ENCODE results near the gene SSC5D. TPM values are rescaled to one million over a fixed set of nuclear protein-coding genes. Genes with fewer than 3 reads are reported as not detected.

SSC5D gene
- total and polyA plus RNA-seq, 4 donors, result 0.08 to 1.0 (median 0.51) TPM

GRCh38 chr19:55451965-55452748, 36.1 kb upstream of the SSC5D start:
- no peak for TF ChIP-seq ATF3 (IDR thresholded peaks at IDR 0.05)
- no peak for TF ChIP-seq NR2F2 (IDR thresholded peaks at IDR 0.05)
- TF ChIP-seq HNF4A (conservative IDR thresholded peaks at IDR 0.05), result no peak
- no peak for TF ChIP-seq TAF1 (conservative IDR thresholded peaks at IDR 0.05)
- no peak for TF ChIP-seq ZBTB33 (IDR thresholded peaks at IDR 0.05)
- no peak for TF ChIP-seq FOXA1 (IDR thresholded peaks at IDR 0.05)
- 11% methylated on average over 57 of the region's 57 CpGs for WGBS
- Histone ChIP-seq H3K27ac (ENCODE audit: low read depth in 1 of 2, low read length in 2 of 2) (no peak overlapping the region), H3K27me3 (ENCODE audit: control insufficient read depth in 4 of 4, insufficient read depth in 4 of 4, low read length in 3 of 4) (no peaks in the 10 kb centered on the region), H3K9me3 (ENCODE audit: control insufficient read depth in 4 of 4, low read length in 3 of 4) (no peaks in the 10 kb centered on the region), H3K4me3 (ENCODE audit: low read depth in 1 of 3, low read length in 3 of 3) (no peak overlapping the region), H3K4me1 (ENCODE audit: control insufficient read depth in 4 of 4, insufficient read depth in 4 of 4, low read length in 3 of 4) (peaks cover 0 to 2% (median 0%) of the 10 kb centered on the region in 4 donors), H3K36me3 (ENCODE audit: control insufficient read depth in 4 of 4, insufficient read depth in 3 of 4, low read depth in 1 of 4, low read length in 3 of 4) (peaks cover 0 to 13% (median 4%) of the 10 kb centered on the region in 4 donors), H3K9ac (ENCODE audit: low read depth in 1 of 2, low read length in 2 of 2) (no peak overlapping the region)
- DNase-seq (ENCODE audit: low spot score), result no peak

GRCh38 chr19:55452749-55453346, 35.4 kb upstream of the SSC5D start:
- no peaks in the 10 kb centered on the region for H3K9me3 ChIP-seq (ENCODE audit: control insufficient read depth in 4 of 4, low read length in 3 of 4)
- peaks cover 0 to 2% (median 0%) of the 10 kb centered on the region in 4 donors for H3K4me1 ChIP-seq (ENCODE audit: control insufficient read depth in 4 of 4, insufficient read depth in 4 of 4, low read length in 3 of 4)
- DNase-seq (ENCODE audit: low spot score), result peak; percentile 84
- no peaks in the 10 kb centered on the region for H3K27me3 ChIP-seq (ENCODE audit: control insufficient read depth in 4 of 4, insufficient read depth in 4 of 4, low read length in 3 of 4)
- no peak overlapping the region for H3K9ac ChIP-seq (ENCODE audit: low read depth in 1 of 2, low read length in 2 of 2)
- peaks cover 0 to 13% (median 4%) of the 10 kb centered on the region in 4 donors for H3K36me3 ChIP-seq (ENCODE audit: control insufficient read depth in 4 of 4, insufficient read depth in 3 of 4, low read depth in 1 of 4, low read length in 3 of 4)
- 44% methylated on average over 34 of the region's 34 CpGs for WGBS
- no peak overlapping the region for H3K4me3 ChIP-seq (ENCODE audit: low read depth in 1 of 3, low read length in 3 of 3)
- TF ChIP-seq SP1 (IDR thresholded peaks at IDR 0.05) (peak; percentile 20), EGR1 (IDR thresholded peaks at IDR 0.05; ENCODE audit: low read depth in 2 of 2) (no peak)
- no peak overlapping the region for H3K27ac ChIP-seq (ENCODE audit: low read depth in 1 of 2, low read length in 2 of 2)

- Histone ChIP-seq H3K9ac (ENCODE audit: low read depth in 1 of 2, low read length in 2 of 2) (no peak overlapping the region), H3K27me3 (ENCODE audit: control insufficient read depth in 4 of 4, insufficient read depth in 4 of 4, low read length in 3 of 4) (no peaks in the 10 kb centered on the region), H3K4me1 (ENCODE audit: control insufficient read depth in 4 of 4, insufficient read depth in 4 of 4, low read length in 3 of 4) (peaks cover 0 to 2% (median under 1%) of the 10 kb centered on the region in 4 donors), H3K9me3 (ENCODE audit: control insufficient read depth in 4 of 4, low read length in 3 of 4) (no peaks in the 10 kb centered on the region), H3K4me3 (ENCODE audit: low read depth in 1 of 3, low read length in 3 of 3) (no peak overlapping the region), H3K27ac (ENCODE audit: low read depth in 1 of 2, low read length in 2 of 2) (no peak overlapping the region), H3K36me3 (ENCODE audit: control insufficient read depth in 4 of 4, insufficient read depth in 3 of 4, low read depth in 1 of 4, low read length in 3 of 4) (peaks cover 0 to 13% (median 4%) of the 10 kb centered on the region in 4 donors)
- TF ChIP-seq MAX (IDR thresholded peaks at IDR 0.05), result no peak
- TF ChIP-seq NR2F2 (IDR thresholded peaks at IDR 0.05), result no peak
- TF ChIP-seq REST (IDR thresholded peaks at IDR 0.05), result no peak
- no peak for TF ChIP-seq ZBTB33 (IDR thresholded peaks at IDR 0.05)
- TF ChIP-seq FOXA1 (IDR thresholded peaks at IDR 0.05), result no peak
- TF ChIP-seq EGR1 (IDR thresholded peaks at IDR 0.05; ENCODE audit: low read depth in 2 of 2), result no peak
- no peak for TF ChIP-seq RAD21 (IDR thresholded peaks at IDR 0.05)
- WGBS, result 89% methylated on average over 12 of the region's 12 CpGs
- no peak for DNase-seq (ENCODE audit: low spot score)
Observed at GRCh38 chr19:55453511-55454260, 34.5 kb upstream of the SSC5D start.

All from liver (tissue), 9 donors.